Cerebellar cortex (tissue), 1 donor: Measurements from ENCODE around the gene NR2F1-AS1.

ENCODE experiments used
- DNase-seq: peaks from one replicate; pipeline ENCODE4 v3.0.0-alpha.2; 2015; ENCODE audit warnings: low spot score

NR2F1-AS1 gene

DNA sequence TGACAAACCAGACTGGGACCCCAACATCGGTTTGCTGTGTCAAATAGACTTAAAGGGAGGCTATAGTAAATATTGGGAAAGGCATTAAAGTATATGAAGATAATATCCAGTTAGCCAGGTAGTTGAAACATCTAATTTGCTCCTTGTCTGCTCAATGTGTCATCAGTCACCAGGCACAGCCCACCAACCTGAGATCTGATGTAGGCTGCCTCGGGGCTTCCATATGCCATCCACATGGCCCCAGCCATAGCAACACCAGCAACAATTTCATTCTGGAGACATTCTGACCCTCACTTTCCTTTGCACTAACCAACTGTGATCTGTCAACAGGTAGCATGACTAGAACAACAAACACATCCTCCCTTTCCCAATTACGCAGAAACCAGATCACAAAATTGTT lies 196.0 kb downstream of the NR2F1-AS1 start:
- DNase-seq = no peak

DNA sequence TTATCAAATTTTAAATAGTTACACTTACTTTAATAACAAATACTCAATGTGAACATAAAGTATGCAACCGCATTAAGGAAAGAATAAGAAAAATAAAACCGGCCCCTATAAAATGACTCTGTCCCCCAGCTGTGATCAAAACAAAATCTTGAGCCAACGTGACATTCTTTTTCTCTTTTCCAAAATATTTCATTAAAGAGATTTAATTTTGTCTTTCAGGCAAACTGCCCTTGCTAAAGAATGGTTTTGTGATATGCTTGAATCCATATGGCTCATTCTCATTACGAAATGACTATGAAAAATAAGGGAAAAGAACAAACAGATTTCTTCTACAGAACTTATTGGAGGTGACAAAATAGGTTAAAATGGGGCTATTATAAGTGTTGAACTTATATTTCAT lies 197.0 kb downstream of the NR2F1-AS1 start:
- DNase-seq = no peak

DNA sequence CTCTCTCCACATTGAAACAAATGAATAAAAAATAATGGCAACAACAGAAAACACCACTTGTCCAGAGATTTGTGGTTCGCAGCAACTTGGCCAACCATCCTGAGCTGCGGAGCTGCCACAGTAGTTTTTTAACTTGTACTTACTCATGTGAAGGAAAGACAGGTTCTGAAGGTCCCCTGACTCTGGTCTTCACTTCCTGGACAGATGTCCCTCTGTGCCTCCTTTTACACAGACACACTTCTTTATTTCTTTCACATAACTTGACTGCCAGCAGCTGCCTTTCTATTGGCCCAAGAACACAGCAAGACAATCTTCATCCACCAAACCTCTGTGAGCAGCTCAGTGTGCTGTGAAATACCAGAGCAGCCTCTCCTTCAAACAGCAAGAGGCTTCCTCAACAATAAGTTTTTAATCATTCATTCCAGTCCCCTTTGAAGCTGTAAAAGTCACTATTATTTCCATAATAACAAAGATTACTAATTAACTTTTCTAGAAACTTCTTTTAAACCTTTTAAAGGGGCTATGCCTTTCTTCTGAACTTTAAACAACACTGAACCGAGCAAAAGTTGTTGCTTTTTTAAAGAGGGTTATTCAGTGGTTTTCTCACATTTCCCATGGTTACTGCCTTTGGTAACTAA lies 198.7 kb downstream of the NR2F1-AS1 start:
- no peak for DNase-seq

DNA sequence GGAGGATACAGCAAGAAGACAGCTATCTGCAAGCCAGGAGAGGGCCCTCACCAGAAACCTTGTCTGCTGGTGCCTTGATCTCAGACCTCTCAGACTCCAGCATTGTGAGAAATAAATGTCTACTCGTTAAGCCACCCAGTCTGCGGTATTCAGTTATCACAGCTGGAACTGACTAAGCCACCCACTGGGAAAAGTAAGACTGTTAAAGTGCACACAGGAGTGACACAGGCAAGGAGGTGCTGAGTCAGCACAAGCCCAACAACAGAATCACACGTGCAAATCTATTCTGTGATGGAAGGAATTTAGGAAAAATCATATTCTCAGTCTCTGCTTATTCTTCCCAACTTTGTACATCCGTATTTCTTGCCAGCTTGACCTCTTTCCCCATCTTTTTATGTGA lies 200.0 kb downstream of the NR2F1-AS1 start:
- DNase-seq = no peak

DNA sequence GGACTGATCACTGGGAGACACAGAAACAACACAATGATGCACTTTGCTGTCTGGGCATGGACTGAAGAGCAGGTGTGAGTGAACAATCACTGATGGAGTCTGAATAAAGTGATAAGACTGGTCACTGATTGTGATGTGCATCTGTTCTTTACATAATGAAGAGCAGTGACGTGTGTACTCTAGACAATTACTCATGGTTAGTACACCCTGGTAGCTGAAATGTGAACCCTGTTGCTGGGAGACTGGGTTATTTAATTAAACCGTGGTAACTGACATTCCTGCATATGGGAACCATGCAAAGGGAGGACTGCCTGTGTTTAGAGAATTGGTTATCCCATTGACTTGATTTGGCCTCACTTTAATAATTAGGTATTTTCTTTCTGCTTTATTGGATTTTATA lies 202.9 kb downstream of the NR2F1-AS1 start:
- DNase-seq = no peak

DNA sequence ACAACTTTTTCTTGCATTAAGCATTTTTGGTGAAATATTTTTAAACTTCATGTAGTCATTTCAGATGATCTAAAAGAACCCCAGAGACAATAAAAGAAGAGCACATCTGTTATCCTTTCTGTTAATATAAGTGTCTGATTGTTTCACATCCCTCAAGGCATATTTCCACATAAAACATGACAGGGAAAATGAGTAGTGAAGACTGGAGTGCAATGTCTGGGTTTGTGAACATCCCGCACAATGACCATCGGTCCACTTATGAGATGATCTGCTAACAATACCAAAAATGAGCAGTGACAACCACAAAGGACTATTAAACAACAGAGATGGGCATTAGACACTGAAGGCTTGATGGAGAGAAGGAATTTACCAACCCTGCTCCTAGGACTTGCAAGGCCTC lies 209.1 kb downstream of the NR2F1-AS1 start:
- DNase-seq = no peak

DNA sequence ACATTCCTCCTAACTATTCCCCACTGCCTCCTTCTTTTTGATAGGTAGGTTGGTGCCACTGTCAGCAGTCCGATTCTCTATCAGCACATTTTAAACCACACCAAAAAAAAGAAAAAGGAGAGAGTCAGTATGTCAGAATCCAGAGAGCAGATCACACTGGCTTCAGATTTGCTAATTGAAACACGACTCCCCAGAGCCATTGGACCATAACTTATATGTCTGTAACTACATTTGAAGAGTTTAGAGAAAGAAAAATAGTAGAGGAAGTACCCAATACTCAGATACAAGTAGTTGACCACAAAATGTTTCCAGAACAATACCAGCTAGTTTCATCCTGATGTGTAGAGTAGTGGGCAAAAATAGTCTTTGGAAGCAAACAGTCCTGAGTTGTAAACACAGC lies 216.6 kb downstream of the NR2F1-AS1 start:
- no peak for DNase-seq

DNA sequence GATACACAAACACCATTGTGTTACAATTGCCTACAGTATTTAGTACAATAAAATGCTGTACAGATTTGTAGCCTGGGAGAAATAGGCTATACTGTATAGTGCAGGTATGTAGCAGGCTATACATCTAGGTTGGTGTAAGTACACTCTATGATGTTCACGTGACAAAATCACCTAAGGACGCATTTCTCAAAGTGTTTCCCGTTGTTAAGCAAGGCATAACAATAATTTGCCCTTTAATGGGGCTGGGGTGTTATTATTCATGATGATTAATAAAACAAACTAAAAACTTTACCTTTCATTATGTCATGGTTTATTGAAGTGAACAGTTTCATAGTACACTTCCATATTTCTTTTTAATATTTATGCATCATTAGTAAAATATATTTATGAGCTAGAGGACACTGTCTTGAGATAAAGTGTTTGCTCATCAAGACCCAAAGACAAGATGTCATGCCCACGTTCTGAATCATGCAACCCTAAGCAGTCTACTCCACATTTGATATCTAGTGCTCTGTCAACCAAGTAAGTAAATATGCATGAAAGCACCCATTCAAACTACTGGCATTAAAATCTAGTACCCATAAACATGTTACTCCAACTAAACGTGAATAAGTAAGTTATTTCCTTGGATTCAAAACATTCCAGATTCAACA lies 220.5 kb downstream of the NR2F1-AS1 start:
- DNase-seq = no peak

DNA sequence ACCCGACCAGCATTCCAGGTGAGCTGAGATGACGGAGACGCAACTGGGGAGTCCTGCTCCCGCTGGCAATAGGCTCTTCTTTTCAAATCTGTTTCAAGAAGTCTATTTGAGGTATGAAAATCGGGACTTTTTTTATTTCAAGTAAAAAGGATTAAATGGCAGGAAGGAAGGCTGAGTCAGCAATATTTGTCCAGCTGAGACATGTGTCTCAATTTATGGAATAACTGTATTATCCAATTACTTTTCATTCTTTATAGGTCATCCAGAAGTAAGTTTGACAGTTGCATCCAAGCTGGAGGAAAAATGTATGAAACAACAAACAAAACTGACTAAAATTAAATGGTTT lies 221.1 kb downstream of the NR2F1-AS1 start:
- DNase-seq = no peak
